Activated T-helper 1 cell treated with anti-CD3 and anti-CD28 coated beads, Interleukin-2, amount 50 U/mL, for 16 hours (primary cell): ENCODE measurements around the gene ARHGEF4.

Experiments
- DNase-seq, 2 donors: peaks; one replicate each; pipeline ENCODE4 v3.0.0-alpha.2; 2020; ENCODE audit warnings: low read depth in 1 of 2, low spot score in 1 of 2

ARHGEF4 gene

DNA sequence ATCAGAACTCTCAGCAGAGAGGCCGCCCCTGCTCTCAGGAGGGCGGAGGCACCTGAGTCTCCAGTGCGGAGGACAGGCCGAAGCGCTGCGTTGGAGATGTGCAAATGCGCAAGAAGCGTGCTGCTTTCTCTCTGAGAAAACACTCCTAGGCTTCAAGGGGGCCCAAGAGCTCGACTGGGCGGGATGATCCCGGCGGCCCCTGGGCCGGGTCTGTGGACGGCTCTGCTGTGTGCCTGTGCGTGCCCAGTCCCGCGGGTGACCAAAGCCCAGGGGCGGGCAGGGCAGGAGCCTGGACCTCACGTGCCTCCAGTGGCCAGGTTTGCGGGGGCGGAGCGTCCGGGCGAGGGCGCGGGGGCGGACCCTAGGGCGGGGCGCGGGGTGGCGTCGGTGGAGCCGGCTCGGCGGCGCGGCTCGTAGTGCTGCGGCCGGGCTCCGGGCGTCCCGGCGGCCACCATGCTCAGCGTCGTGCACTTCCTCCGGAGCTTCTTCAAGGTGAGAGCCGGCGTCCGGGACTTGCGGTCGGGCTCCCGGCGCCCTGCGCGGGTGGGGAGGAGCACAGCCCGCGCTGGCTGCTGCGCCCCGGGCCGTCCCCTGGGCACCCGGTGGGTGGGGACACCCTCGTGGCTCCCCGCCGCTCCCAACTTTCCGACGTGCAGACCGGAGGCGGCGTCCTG lies at the start of gene ARHGEF4:
Gene ARHGEF4, plus strand, starts transcription at position 414 of the 674 bp plus-strand sequence. Its CDS starts 40 bp downstream, at position 454.
- DNase-seq: no peak

DNA sequence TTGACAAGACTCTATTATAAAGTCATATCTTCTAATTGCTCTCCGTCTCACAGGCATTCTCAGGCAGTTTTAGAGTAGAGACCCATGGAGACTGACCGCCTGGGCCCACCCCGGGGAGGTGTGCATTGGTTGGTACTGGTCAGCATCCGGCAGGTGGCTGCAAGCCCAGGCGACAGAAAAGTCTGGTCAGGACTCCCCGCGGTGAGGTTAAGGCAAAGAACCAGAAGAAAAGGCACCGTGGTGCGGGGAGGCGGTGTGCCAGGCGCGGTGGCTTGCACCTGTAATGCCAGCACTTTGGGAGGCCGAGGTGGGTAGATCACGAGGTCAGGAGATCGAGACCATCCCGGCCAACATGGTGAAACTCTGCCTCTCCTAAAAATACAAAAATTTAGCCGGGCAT lies 48.9 kb upstream of the ARHGEF4 start:
- no peak for DNase-seq

GRCh38 chr2:130790312-130790711 lies 46.4 kb upstream of the ARHGEF4 start:
- DNase-seq: no peak

DNA sequence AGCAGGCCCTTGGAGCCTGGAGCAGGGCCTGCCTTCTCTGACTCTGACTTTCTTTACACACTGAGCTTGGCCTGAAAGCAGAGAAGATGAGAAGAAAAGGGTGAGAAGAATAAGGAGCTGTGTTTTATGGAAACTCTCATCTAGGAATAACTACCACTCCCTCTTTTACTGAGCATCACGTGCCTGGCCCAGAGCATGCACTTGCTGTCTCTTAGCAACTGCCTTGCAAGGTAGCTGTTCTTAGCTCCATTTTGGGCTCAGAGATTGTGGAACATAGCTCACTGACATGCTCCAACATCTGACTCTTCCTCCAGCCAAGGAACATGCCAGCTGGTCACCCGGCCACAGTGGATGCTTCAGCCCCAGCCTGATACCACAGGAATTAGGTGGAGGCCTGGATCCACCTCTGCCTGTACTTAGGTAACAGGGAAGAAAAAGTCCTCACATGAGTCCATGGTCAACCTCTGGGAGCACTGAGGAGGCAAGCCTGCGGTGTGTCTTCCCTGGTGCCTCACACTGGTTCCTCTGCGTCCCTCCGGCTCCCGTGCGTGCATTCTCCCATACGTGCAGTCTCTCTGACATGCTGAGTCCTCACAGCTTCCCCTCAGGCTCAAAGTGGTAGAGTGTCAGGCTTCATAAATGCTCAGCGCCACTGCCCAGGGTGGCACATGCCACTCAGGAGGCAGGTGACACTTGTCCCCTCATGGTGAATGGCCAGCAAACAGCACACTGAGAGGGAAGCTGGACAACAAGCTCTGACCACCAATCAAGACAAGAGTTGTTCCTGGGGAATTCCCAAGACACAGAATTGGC lies 45.7 kb upstream of the ARHGEF4 start:
- no peak for DNase-seq

GRCh38 chr2:130791617-130791939 lies 45.1 kb upstream of the ARHGEF4 start:
- no peak for DNase-seq

DNA sequence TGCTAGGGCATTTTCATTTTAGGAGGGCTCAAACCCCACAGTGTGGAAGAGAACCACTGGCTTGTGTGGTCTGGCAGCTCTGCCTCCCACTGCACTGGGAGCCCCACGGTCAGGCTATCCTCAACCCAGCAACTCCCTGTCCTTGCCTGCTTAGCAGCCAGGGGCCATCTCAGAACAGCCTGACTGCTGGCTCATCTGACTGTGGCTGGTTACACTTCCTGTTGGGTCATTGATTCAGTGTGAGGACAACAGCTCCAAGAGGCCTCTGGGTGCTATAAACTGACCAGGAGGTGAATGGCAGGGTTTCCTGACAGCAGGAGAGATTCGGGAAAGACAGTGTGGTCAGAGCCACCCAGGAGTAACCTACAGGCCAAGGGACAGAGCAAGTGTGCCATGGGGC lies 41.3 kb upstream of the ARHGEF4 start:
- DNase-seq: no peak

DNA sequence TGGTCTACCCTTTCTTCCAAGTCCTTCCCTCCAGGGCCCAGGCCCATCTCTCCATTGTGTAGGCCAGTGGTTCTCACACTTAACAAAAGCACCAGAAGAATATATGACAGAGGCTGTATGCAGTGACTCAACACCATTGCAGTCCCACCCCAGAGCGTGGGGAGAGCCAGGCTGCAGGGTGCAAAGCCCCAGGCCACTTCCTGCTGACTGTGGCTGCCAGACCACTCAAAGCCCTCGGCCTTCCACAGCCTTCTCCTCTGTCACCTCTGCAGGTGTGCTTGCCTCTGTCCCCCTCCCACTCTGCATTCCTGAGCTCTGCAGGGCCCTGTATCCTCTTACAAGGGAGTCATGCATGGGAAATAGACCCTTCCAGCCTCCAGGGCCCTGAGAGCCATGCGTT lies 40.4 kb upstream of the ARHGEF4 start:
- DNase-seq: no peak

DNA sequence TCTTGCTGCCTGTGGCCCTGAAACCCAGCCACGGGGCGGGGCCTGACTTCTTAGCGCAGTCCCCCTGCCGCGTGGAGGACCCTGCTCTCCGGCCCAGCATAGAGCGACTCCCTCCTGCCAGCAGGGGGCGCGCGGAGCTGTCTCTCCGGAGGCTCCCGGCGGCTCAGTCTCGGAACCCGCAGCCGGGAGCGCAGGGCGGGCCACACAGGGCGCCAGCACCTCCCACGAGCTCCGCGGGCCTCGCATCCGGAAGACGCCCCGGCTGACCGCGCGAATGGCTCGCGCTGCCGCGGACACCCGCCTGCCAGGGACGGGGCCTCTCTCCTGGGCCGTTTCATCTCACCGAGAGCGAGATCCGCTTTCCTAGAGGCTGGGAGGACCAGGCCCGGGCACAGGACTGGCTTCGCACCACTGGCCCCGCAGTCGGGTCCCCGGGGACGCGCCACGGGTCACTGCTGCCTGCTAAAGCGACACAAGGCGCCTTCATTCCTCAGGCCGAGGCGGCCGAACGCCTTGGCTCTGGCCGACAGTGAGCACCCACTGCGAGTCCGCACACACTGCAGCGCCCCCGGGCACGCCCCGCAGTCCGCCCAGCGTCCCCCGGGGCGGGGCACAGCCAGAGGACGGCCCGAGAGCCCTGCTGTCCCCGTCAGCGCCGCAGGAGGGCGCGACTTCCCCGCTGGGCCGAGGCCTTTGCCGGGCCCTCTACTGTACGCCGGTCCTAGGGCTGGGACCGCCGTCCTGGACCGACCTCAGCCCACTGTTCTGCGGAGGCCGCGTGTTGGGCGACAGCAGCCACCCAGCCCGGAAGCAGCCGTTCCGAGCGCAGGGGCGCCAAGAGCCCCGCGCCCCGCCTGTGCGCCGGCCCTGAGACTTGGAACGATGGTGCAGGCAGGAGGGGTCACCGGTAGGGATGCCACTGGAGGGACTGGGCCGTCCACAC lies 39.0 kb upstream of the ARHGEF4 start:
- peak; percentile 88 to 89 for DNase-seq

DNA sequence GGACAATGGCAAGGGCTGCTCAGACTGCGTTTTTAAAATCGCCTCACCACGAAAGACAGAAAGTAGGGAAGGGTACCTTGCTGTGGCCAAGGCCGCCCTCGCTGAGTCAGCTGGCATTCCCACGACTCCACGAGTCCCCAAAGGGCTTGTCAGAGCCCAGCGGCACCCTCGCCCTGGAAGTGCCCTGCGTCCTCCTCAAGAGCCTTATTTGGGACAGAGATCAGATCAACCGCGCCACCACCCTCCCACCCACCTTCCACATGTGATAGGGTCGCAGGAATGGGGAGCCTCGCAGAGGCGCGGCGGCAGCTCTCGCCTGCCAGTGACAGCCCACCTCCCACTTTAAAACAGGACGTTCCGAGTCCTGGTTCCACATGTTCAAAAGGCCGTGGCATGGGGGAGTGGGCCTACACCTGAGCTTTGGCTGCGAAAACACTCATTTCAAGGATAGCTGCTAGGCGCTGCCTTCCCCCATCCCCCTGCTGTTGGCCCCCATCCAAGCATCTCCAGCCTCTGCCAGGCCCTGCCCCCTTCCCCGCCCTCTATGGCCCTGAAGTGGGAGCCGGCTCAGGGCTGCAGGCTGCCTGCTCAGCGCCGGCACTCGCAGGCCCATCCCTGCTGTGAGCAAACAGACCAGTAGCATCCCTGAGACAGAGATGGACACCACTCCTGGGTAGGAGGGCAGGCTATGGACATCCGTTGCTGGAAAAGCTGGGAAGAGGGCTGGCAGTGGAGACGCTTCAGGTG lies 38.1 kb upstream of the ARHGEF4 start:
- DNase-seq: no peak

DNA sequence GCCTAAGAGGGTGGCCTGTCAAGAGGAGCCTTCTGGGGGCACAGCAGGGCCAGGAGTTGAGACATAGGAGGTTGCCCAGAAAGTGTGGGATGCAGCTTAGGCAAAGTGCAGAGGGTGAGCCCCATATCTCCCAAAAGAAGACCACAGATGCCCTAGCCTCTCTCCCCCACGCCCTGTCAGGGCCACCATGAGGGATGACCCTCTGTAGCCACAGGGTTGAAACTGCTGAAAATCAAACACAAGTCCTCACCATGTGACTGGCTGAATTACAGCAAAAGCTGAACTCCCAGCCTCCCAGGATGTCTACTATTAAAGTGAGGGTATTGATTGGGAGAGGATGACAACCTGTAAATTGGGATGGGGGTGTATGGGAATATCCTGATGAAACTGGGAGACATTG lies 37.4 kb upstream of the ARHGEF4 start:
- DNase-seq: no peak

DNA sequence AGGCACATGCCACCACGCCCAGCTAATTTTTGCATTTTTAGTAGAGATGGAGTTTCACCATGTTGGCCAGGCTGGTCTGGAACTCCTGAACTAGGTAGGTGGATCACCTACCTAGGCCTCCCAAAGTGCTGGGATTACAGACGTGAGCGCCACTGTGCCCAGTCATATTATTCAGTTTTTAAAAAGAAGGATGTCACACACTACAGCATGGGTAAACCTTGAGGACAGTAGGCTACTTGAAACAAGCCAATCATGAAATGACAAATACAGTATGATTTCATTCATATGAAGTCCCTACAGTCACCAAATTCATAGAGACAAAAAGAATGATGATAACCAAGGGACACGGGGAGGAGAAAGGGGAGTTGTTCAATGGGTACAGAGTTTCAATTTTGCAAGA lies 31.1 kb upstream of the ARHGEF4 start:
- no peak for DNase-seq

DNA sequence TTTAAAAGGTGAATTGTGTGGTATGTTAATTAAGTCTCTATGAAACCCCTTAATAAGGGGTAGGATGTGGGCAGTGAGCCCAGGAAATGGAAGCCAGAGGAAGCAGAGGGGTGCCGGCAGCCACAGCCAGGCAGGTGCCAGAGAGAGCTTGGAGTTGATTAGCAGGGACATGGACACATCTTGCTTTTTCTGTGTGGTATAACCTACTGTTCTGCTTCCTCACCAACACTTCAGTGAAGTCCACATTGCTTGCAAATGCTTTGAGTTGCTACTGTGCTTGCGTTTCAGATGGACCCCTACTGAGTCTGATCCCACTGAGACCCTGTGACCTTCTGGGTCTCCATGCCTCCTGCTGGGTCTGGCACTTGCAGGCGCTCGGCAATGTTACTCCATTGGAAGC lies 30.3 kb upstream of the ARHGEF4 start:
- DNase-seq: no peak

GRCh38 chr2:130807659-130808385 lies 28.9 kb upstream of the ARHGEF4 start:
- no peak for DNase-seq

DNA sequence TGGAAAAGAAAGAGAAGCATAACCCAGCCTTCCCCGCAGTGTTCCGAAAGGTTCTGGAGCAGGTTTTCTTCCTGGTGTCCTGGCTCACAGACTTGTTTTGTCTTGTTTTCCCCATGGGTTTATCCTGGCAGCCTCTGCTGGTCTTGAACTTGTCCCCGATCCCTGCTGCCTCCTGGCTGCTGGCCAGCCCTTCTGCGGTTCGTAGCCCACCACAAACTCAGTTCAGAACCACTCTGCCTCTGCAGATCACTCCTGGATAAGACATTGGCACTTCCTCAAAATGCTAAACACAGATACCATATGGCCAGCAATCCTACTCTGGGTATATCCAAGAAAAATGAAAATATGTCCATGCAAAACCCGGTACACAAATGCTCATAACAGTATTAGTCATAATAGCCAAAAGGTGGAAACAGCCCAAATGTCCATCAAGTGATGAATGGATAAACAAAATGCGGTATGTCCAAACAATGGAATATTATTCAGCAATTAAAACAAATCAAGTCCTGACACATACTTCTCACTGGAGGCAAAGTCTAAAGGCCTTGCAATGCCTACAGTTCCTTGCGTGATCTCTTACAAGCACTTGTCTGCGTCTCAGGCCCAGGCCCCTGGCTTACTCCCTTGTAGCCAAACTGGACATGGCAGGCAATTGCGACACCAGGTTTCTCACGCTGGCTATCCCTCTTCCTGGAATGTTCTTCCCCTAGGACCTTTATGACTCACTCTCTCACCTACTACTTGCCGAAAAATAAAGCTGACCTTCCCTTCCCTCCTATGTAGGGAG lies 28.0 kb upstream of the ARHGEF4 start:
- DNase-seq: no peak

DNA sequence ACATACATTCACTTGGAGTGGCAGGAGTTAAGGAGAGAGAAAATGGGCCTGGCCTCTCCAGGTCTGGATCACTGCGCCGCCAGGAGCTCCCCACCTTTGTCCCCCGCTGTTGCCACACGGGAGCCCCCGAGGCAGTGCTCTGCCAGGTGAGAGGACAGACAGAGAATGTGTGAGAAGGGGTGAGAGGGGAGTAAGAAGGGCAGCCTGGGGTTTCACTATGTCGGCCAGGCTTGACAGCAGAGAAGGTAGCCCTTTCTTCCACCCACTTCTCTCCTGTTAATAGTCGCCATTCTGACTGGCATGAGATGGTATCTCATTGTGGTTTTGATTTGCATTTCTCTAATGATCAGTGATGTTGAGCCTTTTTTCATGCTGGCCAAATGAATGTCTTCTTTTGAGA lies 26.2 kb upstream of the ARHGEF4 start:
- no peak for DNase-seq

DNA sequence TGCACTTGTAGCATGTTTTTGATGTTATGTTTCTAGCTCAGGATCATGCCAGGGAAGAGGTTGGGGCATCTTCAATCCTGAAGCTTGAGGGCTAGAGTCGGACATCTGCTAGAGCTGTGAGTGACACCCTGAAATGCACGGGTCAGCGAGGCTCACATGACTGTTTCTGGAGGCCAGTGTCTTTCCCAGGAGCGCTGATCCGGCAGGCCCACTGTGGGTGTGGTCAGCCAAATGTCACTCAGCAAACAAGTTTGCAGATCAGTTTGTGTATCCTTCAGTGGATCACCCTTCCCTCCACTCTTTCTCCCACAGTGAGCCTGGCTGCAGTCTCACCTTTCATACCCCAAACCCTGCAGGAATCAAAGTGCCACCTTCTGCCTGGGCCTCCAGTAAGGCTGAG lies 23.0 kb upstream of the ARHGEF4 start:
- no peak for DNase-seq

DNA sequence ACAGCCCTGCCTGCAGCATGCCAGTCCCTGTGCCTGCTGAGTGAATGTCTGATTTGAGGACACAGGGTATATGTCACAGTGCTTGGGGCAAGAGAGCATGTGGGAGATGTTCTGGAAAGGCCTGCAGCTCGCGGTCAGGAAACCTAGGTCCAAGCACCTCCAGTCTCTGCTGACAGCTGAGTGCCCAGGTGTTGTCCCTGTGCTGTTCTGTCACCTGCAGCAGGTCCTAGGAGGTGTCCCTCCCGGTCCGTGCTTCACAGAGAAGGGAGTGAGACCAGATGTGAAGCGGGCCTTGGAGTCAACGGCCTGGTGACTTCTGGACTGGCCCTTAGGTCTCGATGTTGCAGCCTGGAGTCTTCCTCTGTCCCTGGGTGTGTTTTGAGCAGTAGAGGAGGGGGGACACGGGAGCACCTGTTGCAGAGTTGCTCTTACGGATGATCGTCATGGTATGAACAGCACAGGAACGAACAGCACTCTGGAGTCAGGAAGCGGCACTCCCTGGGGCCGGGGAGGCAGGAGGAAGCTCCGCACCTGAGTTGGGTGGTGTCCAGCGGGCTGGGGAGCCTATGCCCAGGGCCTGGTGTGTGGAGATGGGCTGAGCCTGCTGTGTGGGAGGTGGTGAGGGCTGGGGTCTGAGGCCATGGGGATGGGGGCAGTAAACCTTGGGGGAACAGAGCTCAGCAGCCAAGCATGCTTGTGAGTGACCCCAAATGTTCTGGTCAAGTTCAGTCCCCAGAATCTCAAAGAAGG lies 21.6 kb upstream of the ARHGEF4 start:
- no peak for DNase-seq

DNA sequence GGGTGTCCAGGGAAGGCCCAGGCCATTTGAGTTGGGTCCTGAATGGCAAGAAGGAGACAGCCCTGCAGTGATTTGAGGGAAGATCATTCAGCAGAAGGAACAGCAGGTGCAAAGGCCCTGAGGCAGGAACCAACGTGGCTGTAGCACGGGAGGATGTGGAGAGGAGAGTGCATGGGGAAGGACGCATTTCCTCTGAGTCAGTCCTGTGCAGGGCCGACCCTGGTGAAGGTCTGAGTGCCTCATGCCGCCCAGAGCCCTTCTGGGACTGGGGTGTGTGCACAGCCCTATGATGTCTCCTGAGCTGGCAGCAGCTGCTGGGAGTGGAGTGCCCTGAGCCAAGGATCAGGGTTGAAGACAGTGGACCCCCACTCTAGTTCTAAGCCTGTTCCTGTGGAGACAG lies 17.9 kb upstream of the ARHGEF4 start:
- no peak for DNase-seq

DNA sequence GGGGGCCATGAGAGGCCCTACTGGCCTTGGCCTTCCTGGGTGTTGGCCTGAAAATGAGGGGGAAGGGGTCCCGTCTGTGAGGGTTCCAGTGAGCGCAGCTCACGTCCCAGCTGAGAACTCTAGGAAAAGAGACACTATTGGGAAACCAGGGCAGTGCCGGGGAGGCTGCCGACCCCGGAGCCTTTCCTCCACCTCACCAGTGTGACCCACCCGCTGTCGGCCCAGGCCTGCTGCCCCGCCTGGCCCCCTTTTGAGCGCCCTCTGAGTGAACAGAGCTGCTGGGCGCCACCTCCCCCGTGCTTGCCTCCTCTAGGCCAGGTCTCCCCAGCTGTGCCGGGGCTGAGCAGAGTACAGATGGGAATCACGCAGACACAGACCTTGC lies 17.5 kb upstream of the ARHGEF4 start:
- DNase-seq: no peak
